ELR (cell line): ENCODE results near the gene DTX3L.
"Not testable (repeated sequence)": the region's sequence is repeated elsewhere in the genome, so short reads cannot be mapped to it uniquely, and the experiment has no call there.

Experiments used
- DNase-seq: peaks from one replicate; pipeline ENCODE4 v3.0.0-alpha.2; 2015; ENCODE audit warnings: low read depth

Gene DTX3L

GRCh38 chr3:122562923-122563716, 1.0 kb upstream of the DTX3L start:
- no peak for DNase-seq

- peak; percentile 34 for DNase-seq
These were observed 467 bp upstream of the DTX3L start for GRCh38 chr3:122563717-122564025.

GRCh38 chr3:122568131-122568530, 4.0 kb downstream of the DTX3L start:
- DNase-seq: not testable (repeated sequence)

- no peak for DNase-seq
These were observed 4.6 kb downstream of the DTX3L start for GRCh38 chr3:122568755-122569154.

- peak; percentile 63 for DNase-seq
These were observed 8.8 kb downstream of the DTX3L start for GRCh38 chr3:122572940-122573412.

GRCh38 chr3:122576174-122576940, 12.2 kb downstream of the DTX3L start:
- DNase-seq: no peak

GRCh38 chr3:122577409-122578031, 13.4 kb downstream of the DTX3L start, which contains the start of gene PARP15:
TSS of gene PARP15 (plus strand) at chr3:122577650. CDS start at chr3:122577668, 18 bp downstream.
- DNase-seq: peak; percentile 14

- no peak for DNase-seq
These were observed 14.1 kb downstream of the DTX3L start for GRCh38 chr3:122578069-122578740.

- no peak for DNase-seq
These were observed 16.3 kb downstream of the DTX3L start for GRCh38 chr3:122580470-122580869.

- no peak for DNase-seq
These were observed 17.5 kb downstream of the DTX3L start for GRCh38 chr3:122581622-122582021.

GRCh38 chr3:122582390-122582789, 18.3 kb downstream of the DTX3L start:
- no peak for DNase-seq

GRCh38 chr3:122586098-122586497, 22.0 kb downstream of the DTX3L start:
- no peak for DNase-seq

- DNase-seq: no peak
These were observed 22.8 kb downstream of the DTX3L start for GRCh38 chr3:122586773-122587485.

- no peak for DNase-seq
These were observed 23.4 kb downstream of the DTX3L start for GRCh38 chr3:122587572-122587971.

GRCh38 chr3:122589297-122589696, 25.2 kb downstream of the DTX3L start:
- no peak for DNase-seq

- no peak for DNase-seq
These were observed 26.5 kb downstream of the DTX3L start for GRCh38 chr3:122590610-122591009.

- no peak for DNase-seq
These were observed 29.9 kb downstream of the DTX3L start for GRCh38 chr3:122594025-122594424.

GRCh38 chr3:122598151-122598550, 34.0 kb downstream of the DTX3L start:
- DNase-seq: no peak

- DNase-seq: no peak
These were observed 34.4 kb downstream of the DTX3L start for GRCh38 chr3:122598556-122598955.

GRCh38 chr3:122602011-122602710, 38.0 kb downstream of the DTX3L start:
- no peak for DNase-seq

- no peak for DNase-seq
These were observed 38.9 kb downstream of the DTX3L start for GRCh38 chr3:122603056-122603455.
